GM18526 (cell line): ENCODE data around the gene PPIL3.

ENCODE experiments used
- POLR2A ChIP-seq: IDR thresholded peaks from 3 replicates; pipeline ENCODE4 v1.6.1; 2011; ENCODE audit not compliant: insufficient read length; ENCODE audit errors: extremely low read depth

Gene PPIL3

DNA sequence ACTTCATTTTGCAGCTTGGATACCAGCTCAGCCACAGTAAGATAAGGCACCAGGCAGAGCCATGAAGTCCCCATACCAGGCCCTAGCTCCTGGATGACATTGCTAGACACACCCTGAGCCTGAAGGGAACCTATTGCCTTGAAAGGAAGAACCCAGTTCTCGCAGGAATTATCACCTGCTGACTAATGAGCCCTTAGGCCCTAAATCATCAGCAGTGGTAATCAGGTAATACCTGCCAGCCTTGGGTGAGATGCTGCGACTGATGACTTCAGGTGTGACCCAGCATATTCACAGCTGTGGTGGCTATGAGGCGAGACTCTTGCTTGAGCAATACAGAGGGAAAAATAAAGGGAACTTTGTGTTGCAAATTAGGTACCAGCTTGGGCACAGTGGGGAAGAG, 49.4 kb downstream of the PPIL3 start:
- TF ChIP-seq POLR2A = no peak

DNA sequence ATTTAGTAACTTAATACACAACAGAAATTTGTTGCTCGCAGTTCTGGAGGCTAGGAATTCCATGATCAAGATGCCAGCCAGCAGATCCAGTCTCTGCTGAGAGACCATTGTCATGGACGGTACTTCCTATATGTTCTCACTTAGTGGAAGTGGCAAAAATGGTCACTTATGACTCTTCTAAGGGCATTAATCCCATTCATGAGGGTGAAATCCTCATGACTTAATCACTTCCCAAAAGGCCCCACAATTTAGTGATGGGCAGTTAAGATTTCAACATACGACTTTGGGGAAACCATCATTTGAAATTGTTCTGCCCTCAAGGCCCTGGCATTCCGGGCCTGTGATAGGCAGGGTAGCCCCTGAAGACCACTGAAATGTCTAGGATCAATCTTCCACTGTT, 54.2 kb downstream of the PPIL3 start:
- TF ChIP-seq POLR2A = no peak

DNA sequence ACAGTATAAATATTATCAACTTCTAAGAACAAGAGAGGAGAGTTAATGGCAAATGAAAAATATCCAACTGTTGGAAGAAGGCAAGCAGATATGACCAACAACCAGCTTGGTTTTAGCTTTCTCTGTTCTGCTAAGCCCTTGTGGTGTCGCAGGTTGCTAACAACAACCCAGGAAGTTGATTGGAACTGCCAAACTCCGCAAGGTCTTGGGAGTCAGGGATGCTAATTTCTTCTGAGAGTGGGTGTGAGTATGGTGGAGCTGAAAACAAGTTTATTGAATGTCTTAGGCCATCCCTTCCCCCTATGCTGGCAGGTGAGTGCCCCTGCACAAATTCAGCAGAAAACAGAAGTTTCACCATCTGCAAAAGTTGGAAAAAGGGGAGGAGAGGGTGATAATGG, 59.6 kb downstream of the PPIL3 start:
- TF ChIP-seq POLR2A = no peak

DNA sequence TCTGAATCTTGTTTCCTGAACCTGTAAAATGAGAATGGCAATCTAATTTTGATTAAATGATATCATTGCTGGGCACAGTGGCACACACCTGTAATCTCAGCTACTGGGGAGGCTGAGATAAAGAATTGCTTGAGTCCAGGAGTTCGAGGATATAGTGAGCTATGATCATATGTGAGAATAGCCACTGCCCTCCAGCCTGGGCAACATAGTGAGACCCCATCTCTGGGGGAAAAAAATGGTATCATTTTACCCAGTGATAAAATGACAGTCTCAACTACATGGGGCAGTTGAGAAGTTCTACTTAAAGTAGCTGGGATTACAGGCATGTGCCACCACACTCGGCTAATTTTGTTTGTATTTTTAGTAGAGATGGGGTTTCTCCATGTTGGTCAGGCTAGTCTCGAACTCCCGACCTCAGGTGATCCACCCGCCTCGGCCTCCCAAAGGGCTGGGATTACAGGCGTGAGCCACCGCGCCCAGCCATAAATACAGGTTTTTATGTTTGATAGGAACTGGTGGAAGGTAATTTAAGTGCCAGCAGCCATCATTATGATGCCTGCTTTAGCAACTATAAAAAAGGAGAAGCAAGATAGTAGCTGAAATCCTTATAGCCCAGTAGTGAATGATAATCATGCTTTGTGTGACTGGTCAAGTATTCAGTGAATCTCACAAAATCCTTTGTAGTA, 60.2 kb downstream of the PPIL3 start:
- no peak for TF ChIP-seq POLR2A

DNA sequence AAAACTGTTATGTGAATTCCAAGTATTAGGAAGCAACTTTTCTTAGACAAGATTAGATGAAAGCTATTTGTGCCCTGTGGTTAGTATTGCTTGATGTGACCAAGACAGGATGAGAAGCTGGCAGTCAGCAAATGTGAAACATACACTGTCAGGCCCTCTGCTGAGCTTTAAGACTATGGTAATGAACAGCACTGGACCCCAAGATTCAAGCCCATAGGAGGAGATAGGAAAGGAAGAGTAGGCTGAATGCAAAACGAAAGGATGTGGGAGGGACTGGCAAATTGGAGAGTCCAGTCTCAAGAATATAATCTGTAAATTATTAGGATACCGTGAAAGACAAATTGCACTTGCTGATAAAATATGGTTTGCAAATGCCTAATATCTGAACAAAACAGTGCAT, 60.8 kb downstream of the PPIL3 start:
- TF ChIP-seq POLR2A = no peak

DNA sequence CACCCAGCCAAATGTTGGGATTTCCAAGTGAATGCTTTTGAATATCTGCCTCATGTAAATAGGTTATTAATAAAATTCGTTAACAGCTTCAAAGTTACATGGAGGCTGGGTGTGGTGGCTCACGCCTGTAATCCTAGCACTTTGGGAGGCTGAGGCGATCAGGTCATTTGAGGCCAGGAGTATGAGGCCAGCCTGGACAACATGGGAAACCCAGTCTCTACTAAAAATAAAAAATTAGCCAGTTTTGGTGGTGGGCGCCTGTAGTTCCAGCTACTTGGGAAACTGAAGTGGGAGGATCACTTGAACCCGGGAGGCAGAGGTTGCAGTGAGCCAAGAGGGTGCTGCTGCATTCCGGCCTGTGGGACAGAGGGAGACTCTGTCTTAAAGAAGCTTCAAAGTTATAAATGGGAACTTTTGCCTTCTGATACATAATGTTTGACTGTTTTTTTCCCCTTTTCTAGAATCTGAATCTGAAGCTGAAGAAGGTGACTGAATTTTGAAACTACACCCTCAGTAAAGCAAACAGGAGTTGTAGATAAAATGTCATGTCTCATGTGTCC, 67.1 kb downstream of the PPIL3 start:
- TF ChIP-seq POLR2A = no peak
